ENCODE measurements around the gene ARID1B. TPM values are rescaled to one million over a fixed set of nuclear protein-coding genes. Genes with fewer than 3 reads are reported as not detected.

Gene ARID1B
- total RNA-seq, 1 donor, result 55.0 TPM

DNA sequence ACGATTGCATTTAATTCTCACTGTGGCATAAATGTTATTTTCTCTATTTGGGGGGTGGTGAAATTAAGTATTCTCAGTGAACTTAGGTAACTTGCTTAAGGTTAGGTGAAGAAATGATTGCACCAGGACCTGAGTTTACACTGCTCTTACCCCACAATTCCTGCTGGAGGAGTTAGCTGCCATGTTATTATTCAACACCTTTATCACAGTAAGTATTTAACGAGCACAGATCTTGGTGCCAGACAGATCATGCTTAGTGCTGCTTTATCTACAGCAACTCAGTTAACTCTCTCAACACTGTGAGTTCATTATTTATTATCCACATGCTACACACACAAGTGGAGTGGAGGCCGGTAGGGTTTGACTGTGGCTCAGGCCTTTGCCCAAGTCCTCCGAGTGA, 296.4 kb downstream of the ARID1B start:
- no peak overlapping the region for H3K4me3 ChIP-seq (ENCODE audit: insufficient read depth, low read length)
- H3K4me2 ChIP-seq (ENCODE audit: insufficient read depth, low read length), result no peak overlapping the region
- DNase-seq (ENCODE audit: insufficient read length, low spot score, missing footprints), result no peak
- H3K9me3 ChIP-seq (ENCODE audit: low read depth, low read length), result no peaks in the 10 kb centered on the region
- peaks cover 39% of the 10 kb centered on the region for H3K79me2 ChIP-seq (ENCODE audit: insufficient read depth, low read length)
- TF ChIP-seq, protein P1, sequence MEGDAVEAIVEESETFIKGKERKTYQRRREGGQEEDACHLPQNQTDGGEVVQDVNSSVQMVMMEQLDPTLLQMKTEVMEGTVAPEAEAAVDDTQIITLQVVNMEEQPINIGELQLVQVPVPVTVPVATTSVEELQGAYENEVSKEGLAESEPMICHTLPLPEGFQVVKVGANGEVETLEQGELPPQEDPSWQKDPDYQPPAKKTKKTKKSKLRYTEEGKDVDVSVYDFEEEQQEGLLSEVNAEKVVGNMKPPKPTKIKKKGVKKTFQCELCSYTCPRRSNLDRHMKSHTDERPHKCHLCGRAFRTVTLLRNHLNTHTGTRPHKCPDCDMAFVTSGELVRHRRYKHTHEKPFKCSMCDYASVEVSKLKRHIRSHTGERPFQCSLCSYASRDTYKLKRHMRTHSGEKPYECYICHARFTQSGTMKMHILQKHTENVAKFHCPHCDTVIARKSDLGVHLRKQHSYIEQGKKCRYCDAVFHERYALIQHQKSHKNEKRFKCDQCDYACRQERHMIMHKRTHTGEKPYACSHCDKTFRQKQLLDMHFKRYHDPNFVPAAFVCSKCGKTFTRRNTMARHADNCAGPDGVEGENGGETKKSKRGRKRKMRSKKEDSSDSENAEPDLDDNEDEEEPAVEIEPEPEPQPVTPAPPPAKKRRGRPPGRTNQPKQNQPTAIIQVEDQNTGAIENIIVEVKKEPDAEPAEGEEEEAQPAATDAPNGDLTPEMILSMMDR (IDR thresholded peaks at IDR 0.05; ENCODE audit: extremely low read depth, low read depth, low read length), result no peak
- no peaks in the 10 kb centered on the region for H3K27me3 ChIP-seq (ENCODE audit: insufficient read depth, low read length)
- no peak overlapping the region for H3K27ac ChIP-seq (ENCODE audit: low read depth, low read length)
- peaks cover 11% of the 10 kb centered on the region for H3K4me1 ChIP-seq (ENCODE audit: insufficient read depth, low read length)
- H3K36me3 ChIP-seq (ENCODE audit: insufficient read depth, low read length), result no peaks in the 10 kb centered on the region
- no peak overlapping the region for H2AFZ ChIP-seq (ENCODE audit: low read length)
- peaks cover 3% of the 10 kb centered on the region for H4K20me1 ChIP-seq (ENCODE audit: insufficient read depth, low read length)

DNA sequence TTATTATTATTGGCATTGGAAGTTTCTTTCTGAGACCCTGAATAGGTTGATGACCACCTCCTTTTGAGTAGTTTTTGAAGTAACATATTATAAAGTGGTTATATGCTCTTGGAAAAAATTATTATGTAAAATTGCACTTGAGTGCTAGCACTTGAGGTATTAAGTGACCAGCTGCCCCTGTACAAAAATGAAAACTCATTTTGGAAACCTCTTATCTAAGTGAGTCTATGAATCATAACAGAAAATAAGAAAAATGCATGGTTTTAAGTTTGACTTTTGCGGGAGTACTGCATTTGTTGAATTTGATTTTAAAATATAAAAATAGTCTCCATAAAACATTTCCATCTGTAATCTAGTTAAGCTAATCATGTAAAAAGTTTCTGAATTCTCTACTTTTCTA, 297.8 kb downstream of the ARID1B start:
- Histone ChIP-seq H3K4me2 (ENCODE audit: insufficient read depth, low read length) (no peak overlapping the region), H3K27ac (ENCODE audit: low read depth, low read length) (peak overlapping the region; percentile 1), H3K36me3 (ENCODE audit: insufficient read depth, low read length) (no peaks in the 10 kb centered on the region), H3K4me3 (ENCODE audit: insufficient read depth, low read length) (no peak overlapping the region), H2AFZ (ENCODE audit: low read length) (no peak overlapping the region), H3K27me3 (ENCODE audit: insufficient read depth, low read length) (no peaks in the 10 kb centered on the region), H3K9me3 (ENCODE audit: low read depth, low read length) (no peaks in the 10 kb centered on the region), H3K79me2 (ENCODE audit: insufficient read depth, low read length) (peaks cover 30% of the 10 kb centered on the region), H3K4me1 (ENCODE audit: insufficient read depth, low read length) (peaks cover 11% of the 10 kb centered on the region), H4K20me1 (ENCODE audit: insufficient read depth, low read length) (peaks cover 3% of the 10 kb centered on the region)
- TF ChIP-seq, protein P1 (IDR thresholded peaks at IDR 0.05; ENCODE audit: extremely low read depth, low read depth, low read length), result no peak
- DNase-seq (ENCODE audit: insufficient read length, low spot score, missing footprints), result no peak

DNA sequence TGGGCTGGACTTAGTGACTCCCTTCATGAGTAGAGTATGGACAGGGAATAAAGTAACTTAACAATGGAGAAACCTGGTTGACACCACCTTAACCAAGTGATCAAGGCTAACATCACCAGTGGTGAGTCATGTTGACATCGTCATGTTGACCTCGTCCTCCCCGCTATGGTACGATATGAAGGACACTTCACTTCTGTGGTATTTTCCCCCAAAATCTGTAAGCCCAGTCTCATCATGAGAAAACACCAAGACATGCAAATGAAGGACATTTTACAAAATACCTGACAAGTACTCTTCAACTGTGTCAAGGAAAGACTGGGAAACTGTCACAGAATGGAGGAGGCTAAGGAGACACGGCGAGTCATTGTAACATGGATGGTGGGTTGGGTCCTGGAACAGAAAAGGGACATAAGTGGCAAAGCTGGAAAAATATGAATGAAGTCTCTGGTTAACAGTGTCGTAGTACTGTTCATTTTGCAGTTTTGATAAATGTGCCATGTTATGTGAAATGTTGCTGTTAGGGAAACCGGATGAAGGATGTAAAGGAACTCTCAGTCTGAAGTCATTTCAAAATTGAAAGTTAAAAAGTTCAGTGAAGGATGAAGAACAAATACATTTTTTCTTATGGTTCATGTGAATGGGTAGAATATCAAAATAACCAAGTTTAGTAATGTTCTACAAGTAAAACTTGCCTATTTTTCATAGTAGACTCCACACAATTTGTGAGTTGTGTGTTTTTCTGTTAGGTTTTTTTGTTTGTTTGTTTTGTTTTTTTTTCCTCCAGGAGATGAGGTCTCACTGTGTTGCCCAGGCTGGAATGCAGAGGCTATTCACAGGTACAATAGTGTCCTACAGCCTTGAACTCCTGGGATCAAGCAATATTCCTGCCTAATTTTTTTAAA, 298.6 kb downstream of the ARID1B start:
- DNase-seq (ENCODE audit: insufficient read length, low spot score, missing footprints), result no peak

DNA sequence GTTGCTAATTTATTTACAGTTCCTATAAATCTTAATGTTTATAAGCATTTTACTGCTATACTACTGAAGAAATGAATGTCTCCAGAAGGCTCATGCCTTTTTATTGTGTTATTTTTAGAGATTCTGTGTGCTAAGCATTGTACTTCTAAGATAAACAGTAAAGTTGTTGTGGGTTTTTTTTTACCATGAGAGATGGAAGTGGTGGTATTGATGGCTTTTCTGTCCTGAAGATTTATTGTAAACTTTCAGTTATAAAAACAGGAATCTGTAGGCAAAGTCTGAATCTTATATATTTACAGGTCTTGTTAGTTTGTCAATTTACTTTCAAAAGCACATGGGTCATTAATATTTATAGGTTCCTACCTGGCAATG, 299.3 kb downstream of the ARID1B start:
- no peaks in the 10 kb centered on the region for H3K9me3 ChIP-seq (ENCODE audit: low read depth, low read length)
- no peaks in the 10 kb centered on the region for H3K36me3 ChIP-seq (ENCODE audit: insufficient read depth, low read length)
- H4K20me1 ChIP-seq (ENCODE audit: insufficient read depth, low read length), result peaks cover 7% of the 10 kb centered on the region
- no peak overlapping the region for H3K27ac ChIP-seq (ENCODE audit: low read depth, low read length)
- TF ChIP-seq, protein P1 (IDR thresholded peaks at IDR 0.05; ENCODE audit: extremely low read depth, low read depth, low read length), result no peak
- no peaks in the 10 kb centered on the region for H3K27me3 ChIP-seq (ENCODE audit: insufficient read depth, low read length)
- peaks cover 30% of the 10 kb centered on the region for H3K79me2 ChIP-seq (ENCODE audit: insufficient read depth, low read length)
- H3K4me1 ChIP-seq (ENCODE audit: insufficient read depth, low read length), result peaks cover 11% of the 10 kb centered on the region
- DNase-seq (ENCODE audit: insufficient read length, low spot score, missing footprints), result no peak
- no peak overlapping the region for H2AFZ ChIP-seq (ENCODE audit: low read length)
- no peak overlapping the region for H3K4me3 ChIP-seq (ENCODE audit: insufficient read depth, low read length)
- no peak overlapping the region for H3K4me2 ChIP-seq (ENCODE audit: insufficient read depth, low read length)

More for the DNA sequence above, 298.6 kb downstream of the ARID1B start:
- H3K27ac ChIP-seq (ENCODE audit: low read depth, low read length), result peak overlapping the region; percentile 1
- H3K79me2 ChIP-seq (ENCODE audit: insufficient read depth, low read length), result peaks cover 29% of the 10 kb centered on the region
- H3K27me3 ChIP-seq (ENCODE audit: insufficient read depth, low read length), result no peaks in the 10 kb centered on the region
- H3K36me3 ChIP-seq (ENCODE audit: insufficient read depth, low read length), result no peaks in the 10 kb centered on the region
- no peak overlapping the region for H2AFZ ChIP-seq (ENCODE audit: low read length)
- peak overlapping the region; percentile 22 for H3K4me2 ChIP-seq (ENCODE audit: insufficient read depth, low read length)
- peaks cover 4% of the 10 kb centered on the region for H4K20me1 ChIP-seq (ENCODE audit: insufficient read depth, low read length)
- H3K4me1 ChIP-seq (ENCODE audit: insufficient read depth, low read length), result peaks cover 11% of the 10 kb centered on the region
- H3K4me3 ChIP-seq (ENCODE audit: insufficient read depth, low read length), result no peak overlapping the region
- H3K9me3 ChIP-seq (ENCODE audit: low read depth, low read length), result no peaks in the 10 kb centered on the region
- TF ChIP-seq, protein P1 (IDR thresholded peaks at IDR 0.05; ENCODE audit: extremely low read depth, low read depth, low read length), result no peak
